ENCODE measurements around the gene HIRA. TPM values are rescaled to one million over a fixed set of nuclear protein-coding genes. Genes with fewer than 3 reads are reported as not detected.

HIRA gene
- total and polyA plus RNA-seq, 2 of the 8 experiments (the other 6 are each of a cell fraction or from before 2014, with no cell fraction given), result 34.9 to 67.2 TPM

DNA sequence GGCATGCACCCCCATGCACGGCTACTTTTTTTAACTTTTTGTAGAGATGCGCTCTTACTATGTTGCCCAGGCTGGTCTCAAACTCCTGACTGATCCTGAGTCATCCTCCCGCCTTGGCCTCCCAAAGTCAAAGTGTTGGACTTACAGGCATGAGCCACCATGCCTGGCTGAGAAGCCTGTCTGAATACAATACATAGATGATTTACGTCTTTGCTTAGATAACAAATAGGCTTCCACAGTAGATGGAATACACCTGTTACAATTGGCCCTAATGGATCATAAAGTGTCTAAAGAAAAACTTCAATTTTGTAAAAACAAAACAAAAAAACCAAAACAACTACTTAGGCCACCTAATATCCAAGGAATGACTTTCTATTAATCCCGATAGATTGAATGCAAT is 127.0 kb downstream of the HIRA start:
- no peak overlapping the region for H2BK12ac ChIP-seq (ENCODE audit: low read depth, low read length)
- no peak for FAIRE-seq
- H4K20me1 ChIP-seq (replicated peaks in 1 of 2; ENCODE audit: control insufficient read depth in 1 of 2, insufficient read depth in 2 of 2, low read length in 2 of 2), result no peaks in the 10 kb centered on the region
- no peak overlapping the region for H3K4me2 ChIP-seq (ENCODE audit: insufficient read depth in 1 of 2, low read depth in 2 of 2, low read length in 2 of 2)
- H3K18ac ChIP-seq (ENCODE audit: extremely low read depth, low read length), result no peak overlapping the region
- 96% methylated on average over 5 of the region's 5 CpGs; no CpG with 5 or more reads in 1 of the 2 experiments for WGBS, 2 experiments (ENCODE audit: extremely low coverage in 1 of 2, insufficient coverage in 1 of 2, insufficient read length in 1 of 2, insufficient replicate concordance in 2 of 2, low coverage in 1 of 2, low lambda C conversion rate in 2 of 2, missing lambda C conversion rate in 1 of 2)
- H3K14ac ChIP-seq (ENCODE audit: insufficient read length), result no peak overlapping the region
- H3K4me3 ChIP-seq (ENCODE audit: extremely low read depth in 1 of 4, insufficient read depth in 2 of 4, low read depth in 3 of 4, low read length in 4 of 4), result no peak overlapping the region
- H3K27me3 ChIP-seq (replicated peaks in 1 of 4; ENCODE audit: control insufficient read depth in 3 of 4, extremely low read depth in 1 of 4, insufficient read depth in 3 of 4, low read length in 3 of 4), result no peaks in the 10 kb centered on the region
- no peaks in the 10 kb centered on the region for H3K36me3 ChIP-seq (ENCODE audit: control insufficient read depth in 2 of 4, insufficient read depth in 4 of 4, low read length in 3 of 4)
- no peak overlapping the region for H2BK120ac ChIP-seq (replicated peaks; ENCODE audit: low read depth, low read length)
- H3K23me2 ChIP-seq (ENCODE audit: low read depth, low read length), result no peaks in the 10 kb centered on the region
- H2AFZ ChIP-seq (ENCODE audit: low read length), result no peak overlapping the region
- no peak overlapping the region for H3K23ac ChIP-seq (ENCODE audit: insufficient read length)
- H3K9ac ChIP-seq (replicated peaks in 1 of 4; ENCODE audit: extremely low read depth in 1 of 4, low read depth in 3 of 4, low read length in 3 of 4), result no peak overlapping the region
- CTCF ChIA-PET (ENCODE audit: partially characterized antibody), result interaction anchor here (1.6 to 1.8 kb wide), 2 partner anchors 8 to 10 kb away, joined by 4 to 5 read pairs; no protein-coding TSS in a partner anchor
- no peaks in the 10 kb centered on the region for H3K79me1 ChIP-seq (ENCODE audit: low read depth, low read length)
- H4K8ac ChIP-seq (ENCODE audit: extremely low read depth, insufficient read depth, low read length), result no peak overlapping the region
- no peak overlapping the region for H2BK5ac ChIP-seq (ENCODE audit: low read depth, low read length)
- H3K4ac ChIP-seq (replicated peaks; ENCODE audit: insufficient read length, low read depth, low read length), result no peak overlapping the region
- no peak overlapping the region for H4K5ac ChIP-seq (ENCODE audit: insufficient read length, low read depth, low read length)
- no peaks in the 10 kb centered on the region for H3K79me2 ChIP-seq (ENCODE audit: control insufficient read depth in 1 of 2, insufficient read depth in 2 of 2, low read length in 2 of 2)
- no peak overlapping the region for H2BK15ac ChIP-seq (ENCODE audit: low read length)
- TF ChIP-seq SP2 (IDR thresholded peaks at IDR 0.05; ENCODE audit: low read length) (no peak), KDM1A (IDR thresholded peaks at IDR 0.05; ENCODE audit: borderline replicate concordance, low read length) (no peak), TBP (IDR thresholded peaks at IDR 0.05; ENCODE audit: low read depth, low read length) (no peak), ZNF274 (IDR thresholded peaks at IDR 0.05; ENCODE audit: borderline replicate concordance, extremely low read depth, low read length) (no peak), RXRA (IDR thresholded peaks at IDR 0.05; ENCODE audit: insufficient read depth, low read depth, low read length) (no peak)
- POLR2A ChIA-PET (ENCODE audit: partially characterized antibody), result no interaction called here
- H2BK20ac ChIP-seq (ENCODE audit: low read length), result no peak overlapping the region
- H2AK5ac ChIP-seq (ENCODE audit: low read depth, low read length), result no peak overlapping the region
- H3K27ac ChIP-seq (ENCODE audit: low read depth, low read length), result no peak overlapping the region
- H3K9me3 ChIP-seq (ENCODE audit: insufficient read depth in 2 of 2, low read depth in 1 of 2, low read length in 1 of 2), result no peaks in the 10 kb centered on the region
- no peak overlapping the region for H4K91ac ChIP-seq (replicated peaks; ENCODE audit: insufficient read length, low read length)
- H3K56ac ChIP-seq (replicated peaks; ENCODE audit: insufficient read length, low read depth, low read length), result no peak overlapping the region
- H3K4me1 ChIP-seq (replicated peaks in 1 of 4; ENCODE audit: control insufficient read depth in 3 of 4, insufficient read depth in 4 of 4, low read length in 3 of 4), result no peaks in the 10 kb centered on the region
- DNase-seq (ENCODE audit: low read depth in 1 of 2, low spot score in 2 of 2), result no peak
